Activated CD4-positive, alpha-beta memory T cell treated with anti-CD3 and anti-CD28 coated beads, Interleukin-2, amount 10 ng/mL, durations not matched to agents 7 days and 5 days (primary cell): ENCODE measurements around the gene PSMG2. TPM values are rescaled to one million over a fixed set of nuclear protein-coding genes. Genes with fewer than 3 reads are reported as not detected.

Experiments
- CTCF ChIA-PET: fragments of 350-600 bp; sonication (Branson Sonifier 250); formaldehyde crosslinking; loops from one replicate; lab custom pipeline; 2021; ENCODE audit warnings: antibody characterized with exemption, inconsistent platforms; lab: Charles Lee
- POLR2A ChIA-PET: fragments of 350-600 bp; sonication (Branson Sonifier 250); formaldehyde crosslinking; loops from one replicate; lab custom pipeline; 2021; ENCODE audit warnings: antibody characterized with exemption; lab: Charles Lee
- DNase-seq: peaks from one replicate; pipeline ENCODE4 v3.0.0-alpha.2; 2020
- H3K27ac Mint-ChIP-seq: one replicate; pipeline ENCODE4 v1.8.0; 2021; ENCODE audit warnings: mild to moderate bottlenecking, mixed read lengths
- H3K27me3 Mint-ChIP-seq: one replicate; pipeline ENCODE4 v1.8.0; 2021; ENCODE audit warnings: mixed read lengths
- H3K36me3 Mint-ChIP-seq: one replicate; pipeline ENCODE4 v1.8.0; 2021; ENCODE audit warnings: low read depth, mixed read lengths
- H3K4me1 Mint-ChIP-seq: one replicate; pipeline ENCODE4 v1.8.0; 2021; ENCODE audit warnings: mixed read lengths
- H3K4me3 Mint-ChIP-seq: one replicate; pipeline ENCODE4 v1.8.0; 2021; ENCODE audit warnings: mild to moderate bottlenecking, mixed read lengths
- H3K9me3 Mint-ChIP-seq: one replicate; pipeline ENCODE4 v1.8.0; 2021; ENCODE audit warnings: mixed read lengths
- total RNA-seq, 2 experiments: library from RNA; stranded (reverse); gene quantifications; one replicate each; pipeline ENCODE4 v1.2.3, GENCODE V29; 2021

PSMG2 gene
- total RNA-seq, 2 experiments from 2014 or later: 115 to 118 TPM

DNA sequence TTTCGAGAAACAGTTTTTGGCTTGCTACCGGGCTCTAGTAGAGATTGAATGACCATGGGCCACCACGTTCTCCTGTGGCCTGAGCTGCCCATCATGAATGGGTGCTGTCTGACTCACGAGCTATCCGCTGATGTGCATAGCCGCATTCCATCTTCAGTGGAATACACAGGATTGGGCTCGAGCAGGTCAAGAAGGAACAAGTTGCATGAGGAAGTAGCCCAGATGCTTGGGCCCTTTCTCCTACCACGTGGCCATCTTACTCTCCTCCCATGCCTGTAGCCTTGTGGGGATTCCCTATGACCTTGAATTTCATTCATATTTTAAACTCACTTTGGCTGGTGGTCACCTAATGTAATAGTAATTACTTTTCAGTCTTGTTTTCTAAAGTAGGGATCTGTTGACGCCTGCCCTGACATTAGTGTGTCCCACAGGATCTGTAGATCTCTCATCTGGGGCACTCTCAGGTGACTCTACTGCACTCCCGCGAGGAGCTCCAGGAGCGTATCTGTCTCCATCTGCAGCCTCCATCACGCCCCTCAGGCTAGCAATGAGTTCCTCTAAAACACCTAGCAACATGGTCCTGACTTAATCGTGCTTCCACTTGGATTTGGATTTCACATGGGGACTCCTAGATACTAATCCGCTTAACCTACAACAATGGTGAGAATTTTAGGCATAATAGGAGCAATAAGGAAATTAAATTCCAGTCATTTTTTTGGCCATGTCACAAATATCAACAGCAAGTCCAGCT, 67.8 kb downstream of the PSMG2 start:
- Mint-ChIP-seq H3K9me3 (no peaks in the 10 kb centered on the region), H3K36me3 (peaks cover 3% of the 10 kb centered on the region), H3K4me3 (no peak overlapping the region), H3K27ac (no peak overlapping the region), H3K27me3 (no peaks in the 10 kb centered on the region), H3K4me1 (peaks cover 12% of the 10 kb centered on the region)
- DNase-seq: no peak
- POLR2A ChIA-PET: interaction anchor here (1.1 kb wide), 1 partner anchor 113 kb away, joined by 6 read pairs; no protein-coding TSS in a partner anchor
- CTCF ChIA-PET: no interaction called here

DNA sequence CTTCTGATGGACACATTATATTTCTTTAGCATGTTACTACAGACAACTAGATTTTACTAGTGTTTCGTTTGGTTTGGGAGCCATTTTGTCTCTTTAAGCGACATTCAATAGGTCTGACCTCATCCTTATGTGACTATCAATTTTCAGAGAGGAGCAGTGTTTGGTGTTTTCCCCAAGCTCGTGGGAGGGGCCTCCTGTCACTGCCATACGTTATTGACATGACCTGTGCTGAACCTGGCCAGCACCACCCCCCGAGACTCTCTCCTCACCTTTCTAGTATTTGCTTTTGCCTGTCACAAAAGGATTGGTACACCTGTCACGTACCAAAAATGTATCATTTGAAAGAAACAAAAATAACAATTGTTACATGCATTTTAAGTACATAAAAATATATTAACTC, 69.3 kb downstream of the PSMG2 start:
- H3K4me1 Mint-ChIP-seq: peaks cover 15% of the 10 kb centered on the region
- H3K36me3 Mint-ChIP-seq: peaks cover 3% of the 10 kb centered on the region
- H3K27ac Mint-ChIP-seq: no peak overlapping the region
- H3K4me3 Mint-ChIP-seq: no peak overlapping the region
- CTCF ChIA-PET: no interaction called here
- peaks cover 4% of the 10 kb centered on the region for H3K9me3 Mint-ChIP-seq
- POLR2A ChIA-PET: no interaction called here
- DNase-seq: no peak
- no peaks in the 10 kb centered on the region for H3K27me3 Mint-ChIP-seq

DNA sequence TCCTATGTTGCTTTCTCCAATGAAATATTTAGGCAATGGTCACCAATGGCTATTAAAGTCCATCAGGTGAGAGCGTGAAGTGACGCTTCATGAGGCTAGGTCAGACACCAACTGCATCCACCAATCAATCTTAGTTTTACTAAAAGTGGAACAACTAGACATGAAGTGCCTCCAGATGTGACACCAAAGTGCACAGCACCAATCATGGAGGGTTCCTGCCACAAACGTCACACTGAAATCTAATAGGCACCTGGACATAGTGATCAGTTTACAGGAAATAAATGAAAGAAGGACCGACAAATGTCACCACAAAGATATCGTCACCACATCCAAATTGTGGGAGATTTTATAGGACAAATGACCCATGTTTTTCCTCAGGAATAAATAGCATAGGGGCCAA, 70.5 kb downstream of the PSMG2 start:
- no peak overlapping the region for H3K27ac Mint-ChIP-seq
- peaks cover 3% of the 10 kb centered on the region for H3K36me3 Mint-ChIP-seq
- ChIA-PET POLR2A (no interaction called here), CTCF (no interaction called here)
- H3K9me3 Mint-ChIP-seq: peaks cover 4% of the 10 kb centered on the region
- no peak overlapping the region for H3K4me3 Mint-ChIP-seq
- no peak for DNase-seq
- H3K27me3 Mint-ChIP-seq: no peaks in the 10 kb centered on the region
- H3K4me1 Mint-ChIP-seq: peaks cover 13% of the 10 kb centered on the region

DNA sequence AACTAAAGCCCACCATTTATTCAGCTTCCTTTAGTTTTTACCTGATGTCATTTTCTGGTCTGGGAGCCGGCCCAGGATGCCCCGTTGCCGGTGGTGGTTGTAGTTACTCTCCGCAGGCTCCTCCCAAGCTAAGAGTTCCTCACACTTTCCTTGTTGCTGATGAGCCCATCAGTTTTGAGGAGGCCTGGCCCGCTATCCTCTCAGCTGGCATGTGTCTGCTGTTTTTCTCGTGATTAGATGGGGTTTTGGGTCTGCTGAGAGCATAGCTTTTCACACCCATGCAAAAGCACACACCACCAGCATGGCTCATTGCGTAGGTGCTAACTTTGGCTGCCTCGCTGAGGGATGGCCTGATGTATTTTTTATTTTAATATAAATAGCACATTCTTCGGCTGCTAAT, 72.1 kb downstream of the PSMG2 start:
- Mint-ChIP-seq H3K4me3 (peak overlapping the region; percentile 77), H3K27ac (peak overlapping the region; percentile 81), H3K4me1 (peaks cover 9% of the 10 kb centered on the region), H3K36me3 (peaks cover 3% of the 10 kb centered on the region), H3K9me3 (peaks cover 4% of the 10 kb centered on the region), H3K27me3 (no peaks in the 10 kb centered on the region)
- POLR2A ChIA-PET: interaction anchor here (0.9 to 3.7 kb wide), 11 partner anchors 25 to 866 kb away, joined by 3 to 41 read pairs (median 4); partner anchors contain the start of genes CEP76 and PTPN2
- CTCF ChIA-PET: interaction anchor here (0.6 to 2.1 kb wide), 3 partner anchors 108 to 476 kb away, joined by 3 to 8 read pairs (median 6); partner anchors contain the start of gene PTPN2
- DNase-seq: no peak

Other genes starting within 250 kb of the PSMG2 start
- gene SPIRE1, start 44.9 kb upstream of the PSMG2 start, total RNA-seq: 1 to 10 TPM; 4.5 to 6.3 TPM
- 10 to 100 TPM; 14.8 TPM for gene CEP76, start 319 bp upstream of the PSMG2 start, total RNA-seq
- 10 to 100 TPM; 82.9 to 90.8 TPM for gene PTPN2, start 181.2 kb downstream of the PSMG2 start, total RNA-seq
- gene SEH1L, start 245.0 kb downstream of the PSMG2 start, total RNA-seq: 10 to 100 TPM; 36.3 to 41.6 TPM